HG03432 (cell line): ENCODE measurements around the gene TYK2.
"Not testable (repeated sequence)": the region's sequence is repeated elsewhere in the genome, so short reads cannot be mapped to it uniquely, and the experiment has no call there.

Experiments
- ATAC-seq: cut with Tn5 transposase; IDR thresholded peaks from one replicate; pipeline ENCODE4 v1.9.1; 2021; ENCODE audit warnings: mild to moderate bottlenecking, moderate library complexity; ENCODE audit not compliant: unreplicated experiment

Gene TYK2

GRCh38 chr19:10408511-10409283 is 28.3 kb upstream of the TYK2 start:
- no peak for ATAC-seq

- ATAC-seq = no peak
These were observed 26.7 kb upstream of the TYK2 start for GRCh38 chr19:10407096-10407495.

- no peak for ATAC-seq
These were observed 25.8 kb upstream of the TYK2 start for GRCh38 chr19:10406191-10406590.

DNA sequence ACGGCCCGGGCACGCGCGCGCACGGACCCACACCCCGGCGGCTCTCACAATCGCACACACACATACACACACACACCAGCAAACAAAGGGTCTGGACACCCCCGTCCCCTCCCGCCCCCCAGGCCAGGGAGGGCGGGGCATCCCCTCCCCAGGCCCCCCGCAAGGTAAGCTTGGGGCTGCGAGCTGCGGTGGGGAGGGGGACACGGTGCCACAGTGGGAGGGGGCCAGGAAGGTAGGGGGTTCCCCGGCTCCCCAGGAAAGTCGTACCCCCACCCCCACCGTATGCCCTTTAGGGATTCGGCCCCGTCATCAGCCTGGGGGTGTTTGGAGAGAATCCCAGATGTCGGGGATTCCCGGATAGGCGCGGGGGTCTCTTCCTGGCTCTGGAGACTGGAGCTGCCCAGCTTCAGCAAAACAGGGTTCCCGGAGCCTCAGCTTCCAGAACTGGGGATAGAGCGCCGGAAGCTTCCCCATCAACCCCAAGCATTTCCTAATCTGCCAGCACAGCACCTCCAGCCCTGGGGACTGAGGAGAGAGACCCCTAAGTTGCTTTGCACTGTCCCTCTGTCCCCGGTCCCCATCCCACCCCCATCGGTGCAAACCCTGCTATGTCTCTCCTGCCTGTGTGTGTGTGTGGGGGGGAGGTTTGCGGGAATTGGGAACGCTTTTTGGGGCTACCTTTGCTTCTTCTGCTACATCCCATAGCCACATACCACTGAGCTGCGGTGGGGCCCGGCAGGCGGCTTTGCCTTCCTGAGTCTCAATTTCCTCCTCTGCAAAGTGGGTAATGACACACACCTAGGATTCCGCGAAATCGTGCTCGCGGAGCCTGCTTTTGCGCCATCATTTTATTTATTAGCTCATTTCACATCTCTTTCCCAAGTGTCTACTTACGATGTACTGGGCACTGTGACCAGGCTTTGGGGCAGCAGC is 24.8 kb upstream of the TYK2 start:
- no peak for ATAC-seq

DNA sequence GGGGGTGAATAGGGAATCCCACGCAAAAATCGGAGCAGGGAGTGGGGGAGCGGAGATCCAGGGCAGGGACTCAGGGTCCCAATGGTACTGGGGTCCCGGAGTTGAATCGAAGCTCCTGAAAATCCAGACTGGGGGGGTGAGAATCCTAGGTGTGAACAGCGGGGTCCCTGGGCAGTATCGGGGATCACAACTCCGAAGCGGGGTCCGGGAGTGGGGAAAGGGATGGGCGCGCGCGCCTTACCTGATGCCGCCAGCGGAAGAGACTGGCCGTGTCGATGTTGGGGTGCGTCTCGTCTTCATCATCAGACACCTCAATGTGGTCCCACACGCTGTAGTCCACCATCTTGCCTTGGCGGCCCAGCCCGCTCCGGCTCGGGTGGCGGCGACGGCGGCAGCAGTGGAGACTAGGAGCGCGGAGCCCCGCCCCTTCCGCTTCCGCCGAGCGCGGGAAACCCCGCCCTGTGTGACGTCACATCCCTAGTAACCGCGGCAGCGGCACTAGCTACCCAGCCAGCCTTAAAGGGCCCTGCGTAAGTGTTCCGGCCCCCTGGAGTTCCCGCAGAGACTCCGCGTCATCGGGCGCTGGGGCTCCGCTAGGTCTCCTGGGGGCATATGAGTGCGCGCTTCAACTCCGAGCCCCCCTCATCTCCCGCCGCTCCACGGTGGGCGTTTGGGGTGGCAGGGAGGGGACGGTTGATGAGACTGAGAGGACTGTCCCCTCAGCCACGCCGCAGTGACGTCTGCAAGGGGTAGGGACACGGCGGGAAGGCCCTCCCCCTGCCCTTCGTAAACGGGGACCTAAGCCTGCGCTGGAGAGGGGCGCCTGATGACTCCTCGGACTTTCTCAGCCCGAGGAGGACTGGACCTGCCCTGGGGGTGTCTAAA is 23.0 kb upstream of the TYK2 start, which contains the start of gene CDC37:
CDC37 (minus strand) TSS at position 406 of the 885 bp plus-strand sequence; CDS start at position 343, 63 bp downstream.
- peak; percentile 80 for ATAC-seq

GRCh38 chr19:10402441-10403038 is 22.2 kb upstream of the TYK2 start:
- no peak for ATAC-seq

DNA sequence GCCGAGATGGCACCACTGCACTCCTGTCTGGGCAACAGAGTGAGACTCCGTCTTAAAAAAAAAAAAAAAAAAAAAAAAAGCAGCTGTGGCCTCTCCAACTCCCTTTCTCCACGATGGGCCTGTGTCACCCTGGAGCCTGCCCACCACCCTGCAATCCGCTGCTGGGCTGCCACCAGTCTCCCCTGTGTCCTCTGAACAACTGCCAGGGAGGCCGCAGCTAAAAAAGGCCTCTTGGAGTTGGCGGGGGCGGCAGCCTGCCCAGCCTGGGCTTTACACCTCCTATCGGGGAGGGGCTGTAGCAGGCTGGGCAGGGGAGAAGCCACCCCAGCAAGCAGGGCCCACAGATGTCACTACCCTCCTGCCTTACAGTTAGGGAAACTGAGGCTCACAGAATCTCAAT is 19.5 kb upstream of the TYK2 start:
- ATAC-seq = no peak

DNA sequence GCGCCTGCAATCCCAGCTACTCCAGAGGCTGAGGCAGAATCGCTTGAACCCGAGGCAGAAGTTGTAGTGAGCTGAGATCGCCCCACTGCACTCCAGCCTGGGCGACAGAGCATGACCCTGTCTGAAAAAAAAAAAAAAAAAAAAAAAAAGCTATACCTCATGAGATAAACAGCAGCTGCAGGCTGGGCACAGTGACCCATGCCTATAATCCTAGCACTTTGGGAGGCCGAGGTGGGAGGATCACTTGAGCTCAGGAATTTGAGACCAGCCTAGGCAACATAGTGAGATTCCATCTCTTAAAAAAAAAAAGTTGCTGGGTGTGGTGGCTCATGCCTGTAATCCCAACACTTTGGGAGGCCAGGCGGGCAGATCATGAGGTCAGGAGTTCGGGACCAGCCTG is 19.0 kb upstream of the TYK2 start:
- not testable (repeated sequence) for ATAC-seq

- no peak for ATAC-seq
These were observed 18.4 kb upstream of the TYK2 start for GRCh38 chr19:10398819-10399218.

DNA sequence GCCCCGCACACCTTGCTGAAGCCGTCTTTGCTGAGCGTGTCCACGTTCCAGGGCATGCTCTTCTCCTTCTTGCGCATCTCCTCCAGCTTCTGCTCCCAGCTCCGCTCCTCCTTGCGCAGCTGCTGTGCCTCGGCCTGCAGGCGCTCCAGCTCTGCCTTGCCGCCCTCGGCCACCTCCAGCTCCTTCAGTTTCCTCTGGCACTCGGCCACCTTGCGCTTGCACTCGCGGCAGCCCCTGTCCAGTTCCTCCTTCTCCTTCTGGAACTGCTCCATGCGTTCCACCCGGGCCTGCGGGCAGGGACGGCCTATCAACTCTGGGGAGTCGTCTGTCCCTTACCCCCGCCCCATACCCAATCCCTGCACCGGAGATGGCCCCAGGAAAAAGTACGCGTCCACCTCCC is 15.5 kb upstream of the TYK2 start:
- no peak for ATAC-seq

DNA sequence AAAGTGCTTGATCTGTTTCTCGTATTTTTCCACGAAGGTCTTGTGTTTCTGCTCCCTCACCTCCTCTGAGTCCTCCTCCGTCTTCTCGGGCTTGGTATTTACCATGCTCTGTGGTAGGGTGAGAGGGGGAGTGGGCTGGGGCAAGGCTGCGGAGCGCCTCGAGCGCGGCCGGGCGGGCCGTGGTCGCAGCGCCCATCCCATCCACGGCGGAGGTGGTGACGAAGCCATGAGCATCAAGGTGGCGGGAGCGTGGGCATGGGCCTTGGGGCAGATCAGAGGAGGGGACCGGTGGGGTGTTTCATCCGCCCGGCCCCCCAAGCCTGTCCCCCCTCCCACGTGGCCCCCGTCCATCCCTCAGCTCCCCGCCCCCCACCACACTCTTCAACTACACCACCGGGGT is 15.1 kb upstream of the TYK2 start:
- no peak for ATAC-seq

GRCh38 chr19:10395003-10395402 is 14.6 kb upstream of the TYK2 start:
- no peak for ATAC-seq

DNA sequence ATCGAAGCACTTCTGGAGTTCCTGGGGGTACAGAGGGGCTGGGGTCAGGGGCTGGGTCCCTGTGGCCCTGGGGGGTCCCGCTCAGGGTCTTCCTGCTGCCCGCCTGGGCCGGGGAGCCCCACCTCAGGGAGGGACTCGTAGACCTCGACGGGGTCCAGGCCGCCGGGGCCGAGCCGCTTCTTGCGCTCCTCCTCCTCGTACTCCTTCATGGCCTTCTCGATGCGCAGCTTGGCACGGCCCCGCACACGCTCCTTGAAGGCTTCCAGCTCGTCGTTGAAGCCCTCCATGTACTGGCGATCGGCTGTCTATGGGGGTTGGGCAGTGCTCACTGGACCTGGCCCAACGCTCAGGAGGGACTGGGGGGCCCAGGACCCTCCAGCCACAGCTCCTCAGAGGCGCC is 12.8 kb upstream of the TYK2 start:
- ATAC-seq = no peak

DNA sequence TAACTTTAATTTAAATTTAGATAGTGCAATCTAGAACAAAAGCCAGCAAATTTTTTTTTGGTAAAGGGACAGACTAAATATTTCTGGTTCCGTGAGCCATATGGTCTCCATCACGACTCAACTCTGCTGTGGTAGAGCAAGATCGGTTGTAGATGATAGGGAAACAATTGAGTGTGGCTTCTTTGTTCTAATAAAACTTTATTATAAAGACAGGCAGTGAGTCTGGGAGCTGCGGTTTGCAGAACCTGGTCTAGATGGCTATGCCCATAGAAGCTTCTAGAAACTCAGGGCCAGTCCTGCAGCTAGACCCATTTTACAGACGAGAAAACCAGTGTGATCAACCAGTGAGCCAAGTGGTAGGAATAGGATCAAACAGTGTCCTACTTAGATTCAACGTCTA is 11.7 kb upstream of the TYK2 start:
- ATAC-seq = no peak

GRCh38 chr19:10390652-10391286 is 10.4 kb upstream of the TYK2 start:
- ATAC-seq = no peak

DNA sequence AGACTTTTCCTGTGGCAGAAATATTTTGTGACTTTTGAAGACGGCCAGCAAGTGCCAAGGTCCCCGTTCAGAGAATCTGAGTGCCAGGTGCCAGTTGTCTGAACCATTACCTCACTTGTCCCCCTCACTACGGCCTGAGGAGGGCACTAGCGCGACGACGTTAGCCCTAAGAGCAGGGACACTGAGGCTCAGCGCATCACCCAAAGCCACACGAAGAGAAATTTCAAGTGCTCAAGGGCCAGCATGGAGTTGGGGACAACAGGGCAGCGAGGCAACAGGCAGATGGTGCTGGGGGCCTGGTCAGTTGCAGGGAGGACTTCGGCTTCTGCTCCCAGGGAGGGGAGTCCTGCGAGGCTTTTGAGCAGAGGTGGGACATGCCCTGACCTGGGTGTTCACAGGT is 9.5 kb upstream of the TYK2 start:
- ATAC-seq = no peak

- no peak for ATAC-seq
These were observed 8.6 kb upstream of the TYK2 start for GRCh38 chr19:10388957-10389356.

DNA sequence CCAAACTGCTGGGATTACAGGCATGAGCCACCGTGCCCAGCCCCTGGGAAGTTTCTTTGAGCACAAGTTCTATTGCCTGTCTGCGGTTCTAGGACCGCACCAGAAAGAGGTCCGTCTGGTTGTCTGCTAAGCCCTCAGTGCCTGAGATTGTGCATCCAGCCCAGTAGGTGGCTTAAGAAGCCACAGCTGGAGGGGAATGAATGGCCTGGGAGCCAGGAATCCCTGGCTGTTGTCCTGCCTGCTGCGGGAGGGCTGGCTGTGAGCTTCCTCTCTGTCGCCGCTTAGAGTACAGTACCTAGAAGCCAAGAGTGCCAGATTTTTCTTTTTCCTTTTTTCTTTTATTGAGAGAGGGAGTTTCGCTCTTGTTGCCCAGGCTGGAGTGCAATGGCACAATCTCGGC is 4.2 kb upstream of the TYK2 start:
- no peak for ATAC-seq

GRCh38 chr19:10383223-10383499 is 2.8 kb upstream of the TYK2 start:
- ATAC-seq = not testable (repeated sequence)

DNA sequence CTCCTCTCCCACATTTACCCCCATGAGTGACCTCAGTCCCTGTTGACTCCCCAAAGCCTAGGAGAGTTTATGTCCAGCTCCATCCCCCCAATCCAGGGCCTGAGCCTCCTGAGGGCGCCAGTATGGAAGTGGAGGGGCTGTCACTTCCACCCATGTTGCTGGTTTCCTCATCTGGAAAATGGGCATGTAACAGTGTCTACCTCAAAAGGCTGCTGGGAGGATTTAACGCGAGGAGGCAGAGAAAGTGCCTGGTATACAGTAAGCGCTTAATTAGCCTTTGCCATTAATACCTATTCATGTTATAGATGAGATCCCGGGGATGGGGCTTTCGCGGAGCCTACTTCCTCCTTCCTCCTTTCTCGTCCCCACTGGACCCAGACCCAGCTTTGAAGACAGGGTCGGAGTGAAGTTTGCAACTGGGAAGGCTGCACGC is 476 bp downstream of the TYK2 start:
- ATAC-seq = no peak
